GM21619 (cell line): ENCODE results near the gene PTPRM.

Experiments
- ATAC-seq: cut with Tn5 transposase; IDR thresholded peaks from one replicate; pipeline ENCODE4 v1.9.1; 2021; ENCODE audit not compliant: unreplicated experiment

PTPRM gene

DNA sequence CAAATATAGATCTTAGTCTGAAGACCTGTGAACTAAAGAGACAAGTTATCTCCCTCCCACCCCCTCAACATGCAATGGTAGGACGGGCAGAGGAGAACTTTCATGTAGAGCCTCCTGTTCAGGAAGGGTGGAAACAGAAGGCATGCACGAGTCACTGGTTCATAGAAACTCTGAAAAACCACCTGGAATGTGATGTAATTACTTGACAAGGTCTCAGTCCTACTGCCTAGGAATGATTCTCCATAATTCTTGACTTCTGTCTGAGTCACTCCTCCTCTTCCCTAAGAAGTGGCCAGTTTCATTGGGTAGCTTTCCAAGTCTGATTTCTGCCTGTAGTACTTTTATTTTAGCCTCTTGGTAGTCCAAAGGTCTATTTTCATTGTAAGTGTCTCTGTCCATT lies 277.3 kb downstream of the PTPRM start:
- ATAC-seq = no peak

DNA sequence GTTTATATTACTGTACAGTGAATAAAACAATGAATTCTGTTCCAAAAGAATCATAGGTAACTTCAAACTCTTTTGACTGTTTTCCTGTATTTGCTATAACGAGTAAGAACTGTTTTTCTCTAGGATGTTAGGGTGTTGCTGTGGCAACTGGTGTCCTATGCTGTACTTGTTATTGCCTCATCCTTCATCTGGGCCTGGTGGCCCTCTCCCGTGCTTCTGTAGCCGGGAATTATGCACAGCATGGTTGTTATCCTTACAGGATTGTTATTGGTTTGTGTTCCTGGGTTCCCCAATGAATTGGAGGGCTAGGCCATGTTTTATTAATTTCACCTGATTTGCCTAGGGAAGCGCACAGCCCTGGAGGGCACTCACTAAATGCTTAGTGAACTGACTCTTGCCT lies 279.2 kb downstream of the PTPRM start:
- no peak for ATAC-seq

DNA sequence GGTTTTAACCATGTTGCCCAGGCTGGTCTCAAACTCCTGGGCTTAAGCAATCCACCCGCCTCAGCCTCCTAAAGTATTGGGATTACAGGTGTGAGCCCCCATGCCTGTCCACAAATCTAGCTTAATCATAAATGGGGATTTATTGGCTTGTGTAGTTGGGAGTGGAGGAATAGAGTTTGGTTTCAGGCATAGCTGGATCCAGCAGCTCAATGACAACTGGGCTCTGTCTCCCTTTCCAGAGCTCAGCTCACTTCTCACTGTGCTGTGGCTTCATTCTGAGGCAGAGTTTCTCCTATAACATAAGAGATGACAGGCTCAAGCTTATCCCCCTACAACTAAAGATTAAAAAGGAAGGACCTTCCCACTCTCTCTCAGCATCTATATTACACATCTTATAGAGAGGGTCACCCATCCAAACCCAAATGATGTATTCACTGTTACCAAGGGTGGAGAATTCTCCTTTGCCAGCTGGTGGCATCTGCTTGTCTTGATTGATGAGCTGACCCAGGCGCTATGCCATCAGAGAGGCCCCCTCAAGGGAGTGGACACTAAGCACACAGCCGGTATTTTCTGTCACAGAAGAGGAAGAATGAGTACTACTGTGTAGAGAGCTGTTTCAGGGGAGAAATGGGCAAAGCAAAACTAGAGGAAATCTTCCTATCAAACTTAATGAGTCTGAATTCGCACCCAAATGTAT lies 280.4 kb downstream of the PTPRM start:
- no peak for ATAC-seq

DNA sequence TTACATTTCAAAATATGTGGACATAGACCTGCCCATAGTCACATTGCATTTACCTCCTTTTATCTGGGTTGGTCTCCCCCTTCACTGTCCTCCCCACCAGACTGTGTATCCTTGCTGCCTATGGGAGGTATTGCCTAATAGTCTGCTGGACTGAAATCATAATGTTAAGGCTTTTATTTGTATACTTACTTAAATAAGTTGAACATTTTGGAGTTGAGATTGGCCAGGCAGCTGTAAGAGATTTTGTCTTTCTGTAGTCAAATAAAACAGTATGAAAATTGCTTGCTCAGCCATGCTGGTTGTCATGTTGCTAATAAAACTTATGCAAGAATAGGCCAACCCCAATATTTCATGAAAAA lies 280.9 kb downstream of the PTPRM start:
- ATAC-seq = no peak

DNA sequence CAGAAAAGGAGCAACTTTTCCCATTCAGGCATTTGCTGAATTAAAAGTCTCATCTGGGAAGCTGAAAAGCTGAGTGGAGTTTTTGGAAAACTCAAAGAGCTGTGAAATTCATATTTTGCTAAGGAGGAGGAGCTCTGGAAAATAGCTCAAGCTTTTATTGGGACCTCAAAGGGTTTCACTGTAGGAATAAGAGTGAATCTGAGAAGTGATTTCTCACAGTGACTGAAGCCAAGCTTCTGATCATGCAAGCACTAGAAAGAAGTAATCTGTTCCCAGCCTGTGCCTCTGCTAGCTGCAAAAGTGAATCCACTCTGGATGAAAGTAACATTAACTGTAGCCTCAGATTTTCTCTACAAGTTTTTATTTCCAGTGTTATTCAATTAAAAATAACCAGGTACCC lies 283.3 kb downstream of the PTPRM start:
- ATAC-seq = no peak

DNA sequence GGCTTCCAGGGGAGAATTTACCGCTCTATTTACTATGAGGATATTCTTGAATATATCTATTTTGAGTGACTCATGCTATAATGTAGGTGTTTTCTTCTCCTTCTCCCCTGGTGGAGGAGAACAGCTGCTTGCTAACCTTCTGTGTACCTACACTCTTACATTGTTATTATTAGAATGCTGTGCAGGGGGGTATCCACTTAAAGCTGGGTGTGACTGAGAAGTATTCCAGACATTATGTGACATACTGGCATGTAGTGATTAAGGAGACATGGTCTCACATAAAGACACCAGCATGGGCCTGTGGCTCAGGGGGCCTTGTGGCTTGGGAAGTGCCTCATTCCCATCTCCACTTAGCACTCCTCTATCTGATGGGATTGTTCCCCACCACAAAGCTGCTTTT lies 287.9 kb downstream of the PTPRM start:
- ATAC-seq = no peak

DNA sequence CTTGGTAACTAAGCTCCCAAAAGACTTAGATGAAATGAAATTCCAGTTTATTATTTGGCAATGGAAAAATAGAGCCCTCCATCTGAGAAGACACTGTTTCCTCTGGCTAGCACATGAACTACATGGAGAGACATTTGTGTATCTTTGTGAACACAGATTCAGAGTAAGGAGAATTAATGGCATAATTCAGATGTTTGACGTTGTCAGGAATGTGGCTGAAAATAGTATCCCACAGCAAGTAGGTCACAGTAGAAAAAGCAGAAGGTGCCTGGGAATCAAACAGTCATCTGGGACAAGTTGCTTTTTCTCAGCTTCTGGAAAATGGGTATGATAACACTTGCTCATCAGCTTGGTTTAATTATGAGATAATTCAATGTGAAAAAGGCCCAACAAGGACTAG lies 288.6 kb downstream of the PTPRM start:
- no peak for ATAC-seq

DNA sequence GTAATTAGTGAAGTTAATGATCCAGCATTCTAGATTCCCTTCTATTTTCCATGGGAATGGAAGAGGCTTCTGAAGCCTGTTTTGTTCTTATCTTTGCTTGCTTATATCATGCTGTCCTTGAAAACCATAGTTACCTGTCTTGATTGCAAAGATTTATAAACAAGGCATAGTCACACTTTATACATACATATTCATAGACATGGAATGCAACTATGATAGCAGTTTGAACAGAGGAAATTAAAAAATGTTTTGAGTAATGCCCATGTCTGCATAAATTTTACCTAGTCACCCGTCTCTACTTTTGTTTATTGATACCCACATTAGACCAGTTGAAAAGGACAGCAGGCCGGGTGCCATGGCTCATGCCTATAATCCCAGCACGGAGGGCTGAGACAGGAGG lies 289.0 kb downstream of the PTPRM start:
- ATAC-seq = no peak

DNA sequence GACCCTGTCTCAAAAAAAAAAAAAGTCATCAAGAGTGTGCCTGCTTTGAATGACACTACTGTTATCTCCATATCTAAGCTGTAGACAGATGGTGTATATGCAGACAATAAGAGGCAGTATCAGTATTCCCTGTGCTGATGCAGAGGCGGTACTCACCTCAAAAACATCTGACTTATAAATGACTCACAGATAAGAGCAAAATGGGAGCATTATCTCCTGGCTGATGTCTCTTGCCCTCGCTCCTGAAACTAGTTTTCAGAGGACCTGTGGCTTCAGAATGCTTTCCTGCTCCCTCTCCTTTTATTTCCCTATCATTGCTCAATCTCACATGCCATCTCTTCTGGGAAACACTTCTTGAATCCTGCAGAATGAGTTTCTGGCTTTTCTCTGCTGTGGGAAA lies 289.6 kb downstream of the PTPRM start:
- ATAC-seq = no peak

DNA sequence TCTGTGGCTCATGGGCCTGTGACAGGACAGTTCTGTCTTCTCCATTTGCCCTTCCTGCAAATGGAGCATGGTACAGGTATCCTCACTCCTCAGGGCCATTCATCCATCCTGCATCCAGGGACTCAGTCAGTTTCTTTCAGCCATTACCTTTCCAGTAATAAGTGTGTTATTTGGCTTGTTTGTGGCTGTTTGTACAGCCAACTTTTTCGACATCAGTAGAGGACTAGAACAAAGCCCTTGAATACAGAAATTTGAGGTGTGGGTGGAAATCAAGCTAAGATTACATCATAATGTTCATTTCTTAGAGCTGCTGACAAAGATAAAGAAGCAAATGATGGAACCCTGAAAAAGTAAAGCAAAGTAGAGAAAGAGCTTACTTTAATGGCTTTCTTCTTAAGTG lies 290.4 kb downstream of the PTPRM start:
- ATAC-seq = no peak

DNA sequence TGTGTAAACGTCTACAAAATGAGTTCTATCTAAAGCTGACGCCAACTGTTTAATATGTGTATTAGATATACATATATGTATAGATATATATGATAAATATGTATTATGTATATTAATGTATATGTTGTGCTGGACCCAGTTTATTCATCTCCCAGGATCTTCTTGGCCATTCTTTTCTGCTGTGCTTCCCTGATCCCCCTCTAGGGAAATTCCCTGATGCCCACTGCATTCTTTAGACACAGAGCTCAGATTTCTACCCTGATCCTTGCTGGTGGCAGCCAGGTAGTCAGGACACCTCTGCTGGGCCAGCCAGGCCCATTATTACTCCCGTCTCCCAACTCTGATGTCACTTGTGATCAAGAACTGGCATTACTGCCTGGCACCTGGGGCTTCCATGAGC lies 292.0 kb downstream of the PTPRM start:
- ATAC-seq = no peak

DNA sequence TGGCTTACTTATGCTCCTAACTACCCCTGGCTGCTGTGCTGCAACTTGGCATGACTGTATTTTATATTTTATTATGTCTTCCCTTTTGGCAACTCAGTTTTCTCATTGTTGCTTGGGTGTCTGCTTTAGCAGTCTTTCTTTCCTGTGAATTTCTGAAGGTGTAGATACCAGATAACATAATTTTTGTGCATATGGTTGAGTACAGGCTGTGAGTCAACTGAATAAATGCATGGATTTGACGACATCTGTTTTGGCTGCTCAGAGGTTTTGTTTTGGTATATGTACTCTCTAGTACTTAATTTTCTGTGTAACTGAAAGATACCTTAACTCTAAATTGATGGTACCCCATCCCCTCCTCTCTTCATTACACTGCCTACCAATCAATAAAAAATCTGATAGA lies 303.1 kb downstream of the PTPRM start:
- ATAC-seq = no peak

DNA sequence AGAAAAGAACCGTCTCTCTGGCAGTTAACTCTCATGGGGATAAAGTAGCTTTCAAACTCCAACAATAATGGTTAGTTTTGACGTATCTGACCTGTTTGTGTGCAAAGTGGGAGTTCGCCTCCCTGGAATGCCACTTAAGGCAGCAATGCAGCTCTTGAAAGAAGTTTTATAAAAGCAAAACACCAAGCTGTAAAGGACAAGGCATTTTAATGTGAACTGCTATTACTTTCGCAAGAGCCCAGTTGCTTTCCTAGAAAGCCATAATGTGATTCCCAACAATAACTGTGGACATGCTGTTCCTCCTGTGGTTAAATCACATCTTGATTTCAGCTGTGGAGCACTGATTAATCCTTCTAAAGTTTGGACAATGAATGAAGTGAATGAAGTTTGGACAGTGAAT lies 303.7 kb downstream of the PTPRM start:
- ATAC-seq = no peak

DNA sequence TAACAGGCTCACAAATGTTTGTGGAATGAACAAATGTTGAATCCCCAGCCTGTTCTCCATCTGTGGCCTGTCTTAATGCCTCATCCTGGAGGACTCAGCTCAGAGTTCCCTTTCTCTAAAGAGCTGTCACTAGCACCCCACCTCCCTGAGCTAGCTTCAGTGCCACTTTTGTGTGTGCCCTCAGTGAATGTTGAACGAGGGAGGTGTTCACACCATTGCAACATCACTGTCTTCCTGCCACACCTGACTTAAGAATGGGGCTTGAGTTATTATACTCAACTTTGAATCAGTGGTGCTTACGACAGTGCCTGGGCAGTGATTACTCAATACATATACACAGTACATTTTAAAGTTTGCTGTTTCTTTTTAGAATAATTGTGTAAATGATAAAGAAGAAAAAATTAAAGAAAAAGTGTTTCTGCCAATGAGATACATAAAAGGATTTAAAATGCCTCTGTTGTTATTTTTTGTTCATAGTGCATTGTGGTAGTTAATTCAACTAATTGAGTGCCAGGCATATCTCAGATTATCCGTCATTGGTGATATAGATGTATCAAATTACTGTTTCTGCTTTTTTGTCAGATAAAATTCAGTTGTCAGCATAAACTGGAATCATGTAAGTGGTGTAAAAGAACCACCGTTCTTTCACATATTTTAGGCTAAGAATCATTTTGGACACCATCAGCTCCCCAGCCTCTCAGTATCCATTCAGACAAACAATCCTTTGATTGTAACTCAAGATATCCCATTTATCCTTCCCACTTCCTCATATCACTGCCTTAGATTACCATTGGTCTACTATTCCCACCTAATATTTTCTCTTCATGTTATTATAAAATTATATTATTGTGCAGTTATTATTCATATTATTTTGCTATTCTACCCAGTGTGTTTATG lies 304.7 kb downstream of the PTPRM start:
- ATAC-seq = no peak

DNA sequence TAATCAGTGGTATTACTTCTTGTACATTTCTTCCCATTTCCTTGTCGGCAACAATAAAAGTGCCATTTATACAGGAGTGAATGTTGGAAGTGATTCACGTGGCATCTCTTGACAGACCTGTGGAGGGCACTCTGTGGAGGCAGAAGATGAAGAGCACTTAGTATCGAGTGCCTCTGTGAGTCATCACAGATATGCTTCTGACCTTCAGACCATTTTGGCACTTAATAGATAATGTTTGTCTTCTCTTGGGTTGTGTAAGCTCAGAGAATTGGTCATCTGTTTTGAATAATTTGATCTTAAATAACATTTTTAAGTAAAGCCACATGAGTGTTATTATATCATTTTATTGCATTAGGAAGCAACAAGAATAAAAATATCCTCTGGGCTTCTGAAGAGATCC lies 305.5 kb downstream of the PTPRM start:
- ATAC-seq = no peak

DNA sequence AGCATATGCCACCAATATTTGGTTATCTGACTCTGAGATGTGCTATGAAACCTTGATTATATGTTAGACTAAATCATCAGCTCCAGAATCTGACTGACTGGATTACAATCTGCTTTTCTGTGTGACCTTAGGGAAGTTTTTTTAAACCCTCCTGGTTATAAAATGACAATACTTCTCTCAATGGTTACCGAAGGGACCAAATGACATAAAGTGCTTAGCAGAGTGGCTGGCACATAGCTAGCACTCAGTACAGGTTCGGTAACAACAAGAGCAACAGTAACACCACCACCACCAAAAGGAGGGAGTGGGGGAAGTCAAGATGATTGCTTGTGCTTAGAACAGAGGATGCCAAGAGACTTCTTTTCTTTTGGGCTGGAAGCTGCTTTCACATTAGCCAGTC lies 306.2 kb downstream of the PTPRM start:
- no peak for ATAC-seq

DNA sequence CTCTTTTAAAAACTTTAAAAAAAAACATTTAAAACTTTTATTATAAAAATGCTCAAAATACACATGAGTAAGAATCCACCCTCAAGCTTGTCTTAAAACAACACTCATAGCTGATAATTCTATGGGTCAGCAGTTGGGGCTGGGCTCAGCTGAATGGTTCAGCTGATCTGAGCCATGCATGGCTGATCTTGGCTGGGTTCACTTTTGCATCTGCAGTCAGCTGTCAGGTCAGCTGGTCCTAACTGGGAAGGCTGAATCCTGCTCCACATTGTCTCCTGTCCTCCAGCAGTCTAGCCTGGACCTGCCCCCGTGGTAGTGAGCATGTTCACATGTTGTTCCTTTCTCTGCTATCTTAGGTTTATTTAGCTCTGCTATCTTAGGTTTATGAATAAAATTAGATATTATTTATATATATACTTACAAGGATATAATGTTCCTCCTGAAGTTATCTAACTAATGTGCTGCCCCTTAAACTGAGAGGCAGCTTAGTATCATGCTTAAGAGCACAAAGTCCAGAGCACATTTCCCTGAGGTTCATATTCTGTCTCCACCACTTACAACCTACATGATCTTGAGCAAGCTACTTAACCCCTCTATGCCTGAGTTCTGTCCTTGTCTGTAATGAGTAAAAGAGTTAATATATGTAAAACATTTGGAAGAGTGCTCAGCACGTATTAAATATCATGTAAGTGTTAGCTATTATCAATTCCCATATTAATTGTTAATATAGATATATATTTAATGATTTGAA lies 309.4 kb downstream of the PTPRM start:
- ATAC-seq = no peak

DNA sequence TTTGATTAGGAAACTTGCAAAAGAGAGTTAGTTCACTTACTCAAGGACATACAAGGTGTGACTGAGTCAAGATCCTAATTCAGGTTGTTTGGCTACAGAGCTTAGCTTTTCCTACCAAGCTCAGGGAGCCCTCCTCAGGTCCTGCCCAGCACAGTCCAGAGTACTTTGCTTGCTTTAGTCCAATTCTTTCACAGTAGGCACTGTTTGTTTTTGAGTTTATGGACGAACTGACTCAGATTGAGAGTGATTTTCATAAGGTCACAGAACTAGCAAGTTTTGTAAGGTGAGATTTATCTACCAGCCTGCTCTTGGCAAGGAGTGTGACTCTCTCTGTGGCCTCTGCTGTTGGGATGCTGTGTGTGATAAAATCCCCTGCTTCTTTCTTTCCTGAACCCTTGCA lies 310.5 kb downstream of the PTPRM start:
- no peak for ATAC-seq

DNA sequence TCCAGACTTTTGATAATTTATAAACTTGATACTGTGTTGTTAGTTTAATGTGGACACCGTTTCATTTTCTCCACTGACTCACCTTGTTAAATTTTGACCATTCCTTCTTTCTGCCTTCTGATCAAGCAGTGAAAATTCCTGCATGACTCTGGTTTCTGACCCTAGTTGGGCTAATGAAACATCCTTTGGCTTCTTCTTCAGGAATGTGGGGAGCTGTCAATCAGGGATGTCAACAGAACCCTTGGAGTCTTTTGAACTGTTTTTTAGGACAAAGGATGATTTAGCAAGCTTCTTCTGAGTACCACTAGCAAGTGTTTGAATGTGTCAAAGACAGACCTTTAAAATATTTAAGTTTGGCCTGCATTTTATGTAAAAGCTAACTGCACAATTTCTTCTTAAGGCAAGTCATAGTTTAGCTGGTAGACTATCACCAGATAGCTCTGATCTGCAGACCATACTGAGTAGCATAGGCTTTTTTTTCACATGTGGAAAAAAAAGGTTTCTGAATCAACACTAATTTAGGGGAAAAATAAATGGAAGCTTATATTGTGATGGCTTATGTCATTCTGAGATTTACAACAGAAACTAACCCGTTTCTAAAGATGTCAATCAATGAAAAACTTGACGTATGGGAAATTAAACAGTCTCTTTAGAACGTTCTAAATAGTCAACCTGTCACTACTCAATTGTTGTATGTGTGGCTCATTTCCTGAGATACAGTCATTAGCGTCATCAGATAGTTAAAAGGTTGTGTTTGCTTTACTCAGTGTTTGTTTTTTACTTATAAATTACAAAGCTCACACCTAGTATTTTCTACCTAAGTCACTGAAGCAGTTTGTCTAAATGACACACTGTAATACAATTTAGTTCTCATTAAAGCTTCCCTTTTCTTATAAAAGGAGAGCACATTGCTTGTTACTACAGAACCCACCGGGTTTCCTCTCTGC lies 311.4 kb downstream of the PTPRM start:
- no peak for ATAC-seq

DNA sequence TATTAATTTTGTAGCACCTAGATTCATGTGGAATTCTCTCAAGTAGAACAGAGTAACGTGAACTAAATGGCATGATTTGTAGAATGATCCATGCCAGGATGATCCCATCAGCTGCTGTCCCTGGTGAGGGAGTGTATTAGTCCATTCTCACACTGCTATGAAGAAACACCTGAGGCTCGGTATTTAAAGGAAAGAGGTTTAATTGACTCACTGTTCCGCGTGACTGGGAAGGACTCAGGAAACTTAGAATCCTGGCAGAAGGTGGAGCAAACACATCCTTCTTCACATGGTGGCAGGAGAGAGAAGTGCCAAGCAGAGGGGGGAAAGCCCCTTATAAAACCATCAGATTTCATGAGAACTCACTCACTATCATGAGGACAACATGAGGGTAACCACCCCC lies 312.6 kb downstream of the PTPRM start:
- ATAC-seq = no peak

DNA sequence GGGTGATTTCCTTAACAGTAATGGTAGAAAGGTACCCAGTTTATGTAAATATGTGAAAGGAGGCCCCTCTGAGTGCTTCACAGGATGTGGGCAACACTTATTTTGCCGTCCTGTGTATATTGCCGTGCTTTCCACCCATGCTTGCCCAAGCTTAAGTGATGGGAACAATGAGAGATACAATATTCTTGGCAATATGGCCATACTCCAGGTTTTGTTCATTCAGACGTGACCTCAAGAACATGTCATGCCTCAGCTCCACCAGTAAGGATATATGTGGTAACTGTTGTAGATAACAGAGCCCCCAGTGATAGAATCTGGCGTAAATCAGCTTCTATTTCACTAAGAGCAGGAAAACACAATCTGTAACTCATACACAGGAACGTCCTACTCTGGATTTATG lies 318.7 kb downstream of the PTPRM start:
- no peak for ATAC-seq
